ENCODE measurements around the gene OR52E4. TPM values are rescaled to one million over a fixed set of nuclear protein-coding genes. Genes with fewer than 3 reads are reported as not detected.
A peak's percentile ranks its signal among the peaks of the same experiment; 100 is the strongest.

OR52E4 gene
- total RNA-seq, 4 donors from 2014 or later, result not detected

GRCh38 chr11:5878564-5878963 is 1.9 kb upstream of the OR52E4 start:
- 50 to 51% methylated on average over 2 of the region's 2 CpGs for WGBS, 2 donors
- no peak for TF ChIP-seq EP300 (IDR thresholded peaks at IDR 0.05)
- no peak for TF ChIP-seq CTCF (IDR thresholded peaks at IDR 0.05)
- no peak for TF ChIP-seq POLR2A (IDR thresholded peaks at IDR 0.05)
- Histone ChIP-seq H3K27ac (no peak overlapping the region), H3K27me3 (no peaks in the 10 kb centered on the region), H3K36me3 (no peaks in the 10 kb centered on the region), H3K4me1 (no peaks in the 10 kb centered on the region), H3K9me3 (no peaks in the 10 kb centered on the region), H3K4me3 (no peak overlapping the region)
- DNase-seq (ENCODE audit: low spot score in 2 of 2), result no peak

- H3K4me3 ChIP-seq, result no peak overlapping the region
- no peaks in the 10 kb centered on the region for H3K4me1 ChIP-seq
- H3K36me3 ChIP-seq, result no peaks in the 10 kb centered on the region
- H3K27ac ChIP-seq, result no peak overlapping the region
- no peak for DNase-seq (ENCODE audit: low spot score in 2 of 2)
- TF ChIP-seq POLR2A (IDR thresholded peaks at IDR 0.05), result no peak
- no peak for TF ChIP-seq EP300 (IDR thresholded peaks at IDR 0.05)
- no peak for TF ChIP-seq CTCF (IDR thresholded peaks at IDR 0.05)
- no peaks in the 10 kb centered on the region for H3K27me3 ChIP-seq
- no peaks in the 10 kb centered on the region for H3K9me3 ChIP-seq
Observed at GRCh38 chr11:5881756-5882155, 1.3 kb downstream of the OR52E4 start.

GRCh38 chr11:5887172-5887571 is 6.7 kb downstream of the OR52E4 start:
- Histone ChIP-seq H3K27ac (no peak overlapping the region), H3K9me3 (no peaks in the 10 kb centered on the region), H3K36me3 (no peaks in the 10 kb centered on the region), H3K27me3 (no peaks in the 10 kb centered on the region), H3K4me3 (no peak overlapping the region), H3K4me1 (no peaks in the 10 kb centered on the region)
- TF ChIP-seq EP300 (IDR thresholded peaks at IDR 0.05) (no peak), CTCF (IDR thresholded peaks at IDR 0.05) (no peak), POLR2A (IDR thresholded peaks at IDR 0.05) (no peak)
- no peak for DNase-seq (ENCODE audit: low spot score in 2 of 2)
- WGBS, 2 donors, result 70 to 72% methylated on average over 3 of the region's 3 CpGs

GRCh38 chr11:5887661-5888060 is 7.2 kb downstream of the OR52E4 start:
- no peak for DNase-seq (ENCODE audit: low spot score in 2 of 2)
- Histone ChIP-seq H3K4me1 (no peaks in the 10 kb centered on the region), H3K27ac (no peak overlapping the region), H3K36me3 (no peaks in the 10 kb centered on the region), H3K4me3 (no peak overlapping the region), H3K9me3 (no peaks in the 10 kb centered on the region), H3K27me3 (no peaks in the 10 kb centered on the region)
- TF ChIP-seq EP300 (IDR thresholded peaks at IDR 0.05) (no peak), CTCF (IDR thresholded peaks at IDR 0.05) (no peak), POLR2A (IDR thresholded peaks at IDR 0.05) (no peak)
- 69 to 82% methylated on average over 1 of the region's 1 CpG for WGBS, 2 donors

- WGBS, 2 donors, result 65 to 72% methylated on average over 4 of the region's 4 CpGs
- Histone ChIP-seq H3K36me3 (no peaks in the 10 kb centered on the region), H3K4me1 (no peaks in the 10 kb centered on the region), H3K27me3 (no peaks in the 10 kb centered on the region), H3K9me3 (no peaks in the 10 kb centered on the region), H3K27ac (no peak overlapping the region), H3K4me3 (no peak overlapping the region)
- TF ChIP-seq EP300 (IDR thresholded peaks at IDR 0.05) (no peak), POLR2A (IDR thresholded peaks at IDR 0.05) (no peak), CTCF (IDR thresholded peaks at IDR 0.05) (peak in 3 of 5 experiments; percentile 25 to 34 (median 26))
- no peak for DNase-seq (ENCODE audit: low spot score in 2 of 2)
Observed at GRCh38 chr11:5891216-5891800, 10.9 kb downstream of the OR52E4 start.

Measured in tibial nerve (tissue), 4 donors.